Neuron (in vitro differentiated cells): ENCODE results near the gene FGFR2.

ENCODE experiments used
- H2AFZ ChIP-seq: one replicate; pipeline ENCODE4 v1.6.1; 2013; ENCODE audit warnings: low read depth, mild to moderate bottlenecking, inconsistent platforms, low read length, moderate library complexity
- H3K27me3 ChIP-seq: one replicate; pipeline ENCODE4 v1.6.1; 2013; ENCODE audit warnings: low read length; ENCODE audit not compliant: insufficient read depth
- H3K36me3 ChIP-seq: one replicate; pipeline ENCODE4 v1.6.1; 2013; ENCODE audit warnings: low read length; ENCODE audit not compliant: insufficient read depth
- H3K4me1 ChIP-seq: one replicate; pipeline ENCODE4 v1.6.1; 2013; ENCODE audit warnings: low read length; ENCODE audit not compliant: insufficient read depth
- H3K4me3 ChIP-seq: 2 replicates; pipeline ENCODE4 v1.5.1; 2013; ENCODE audit warnings: mild to moderate bottlenecking, low read length, moderate library complexity
- H3K9me3 ChIP-seq: one replicate; pipeline ENCODE4 v1.6.1; 2013; ENCODE audit warnings: low read length

Gene FGFR2

DNA sequence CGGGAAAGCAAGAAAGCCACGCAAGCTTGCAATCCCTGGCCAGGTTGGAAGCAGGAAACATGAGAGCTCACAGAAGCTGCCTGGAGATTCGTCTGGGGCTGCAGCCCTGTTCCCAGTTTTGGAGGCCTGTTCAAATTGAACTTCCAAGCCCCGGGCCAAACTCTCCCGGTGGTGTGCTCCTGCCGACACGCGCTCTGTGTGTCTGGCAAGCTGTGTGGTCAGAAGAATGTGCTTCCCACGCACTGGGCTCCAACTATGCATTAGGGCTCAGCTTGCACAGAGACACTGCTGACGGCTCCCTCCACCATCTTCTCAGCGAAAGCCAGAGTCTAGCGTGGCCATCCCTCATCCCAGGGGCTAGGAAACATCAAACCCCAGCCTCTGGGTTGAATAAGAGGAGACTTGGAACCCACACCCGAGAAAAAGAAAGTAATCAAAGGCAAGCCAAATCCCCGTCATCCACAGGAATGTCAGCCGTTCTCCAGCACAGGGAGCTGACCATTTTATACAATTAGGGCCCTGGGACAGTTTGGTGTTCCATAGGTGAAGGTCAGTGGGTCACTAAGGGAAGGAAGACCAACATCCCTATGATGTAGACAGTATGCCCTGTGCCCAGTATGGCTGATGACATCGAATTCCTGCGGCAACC, 107.2 kb downstream of the FGFR2 start:
- no peak overlapping the region for H2AFZ ChIP-seq
- no peak overlapping the region for H3K4me3 ChIP-seq
- H3K4me1 ChIP-seq: no peaks in the 10 kb centered on the region
- peaks cover 2% of the 10 kb centered on the region for H3K9me3 ChIP-seq
- no peaks in the 10 kb centered on the region for H3K27me3 ChIP-seq
- peaks cover 62% of the 10 kb centered on the region for H3K36me3 ChIP-seq

DNA sequence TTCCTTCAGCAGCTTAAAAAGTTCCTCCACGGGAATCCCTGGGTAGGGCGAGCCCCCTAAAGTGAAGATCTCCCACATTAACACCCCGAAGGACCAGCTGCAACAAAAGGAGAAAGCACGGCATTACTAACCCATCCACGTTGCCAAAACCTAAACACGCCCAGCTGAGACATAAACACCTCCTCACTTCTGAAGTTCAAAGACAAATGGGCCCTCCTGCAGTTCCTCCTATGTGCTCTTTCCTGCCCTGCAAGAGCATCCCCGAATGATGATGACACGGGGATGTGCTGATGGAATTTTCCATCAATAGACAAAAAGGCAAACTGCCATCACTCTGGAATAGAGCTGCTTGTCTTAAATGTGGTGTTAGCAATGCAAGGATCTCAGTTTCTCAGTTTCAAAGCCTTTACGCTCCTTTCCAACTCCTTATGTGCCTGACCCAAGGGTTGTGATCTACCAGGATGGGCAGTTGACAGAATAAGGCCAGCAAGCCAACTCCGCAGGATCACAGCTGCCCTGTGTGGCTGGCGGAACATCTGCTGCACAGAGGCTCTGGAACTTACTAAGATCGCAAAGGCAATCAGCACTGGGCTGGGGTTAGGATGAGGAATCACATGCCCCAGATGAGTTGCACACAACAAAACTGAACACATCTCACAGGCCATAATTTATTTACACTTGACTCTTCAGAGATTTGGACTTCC, 112.7 kb downstream of the FGFR2 start:
- Histone ChIP-seq H3K4me3 (no peak overlapping the region), H3K36me3 (peaks cover 64% of the 10 kb centered on the region), H3K9me3 (no peaks in the 10 kb centered on the region), H2AFZ (no peak overlapping the region), H3K27me3 (no peaks in the 10 kb centered on the region), H3K4me1 (no peaks in the 10 kb centered on the region)

DNA sequence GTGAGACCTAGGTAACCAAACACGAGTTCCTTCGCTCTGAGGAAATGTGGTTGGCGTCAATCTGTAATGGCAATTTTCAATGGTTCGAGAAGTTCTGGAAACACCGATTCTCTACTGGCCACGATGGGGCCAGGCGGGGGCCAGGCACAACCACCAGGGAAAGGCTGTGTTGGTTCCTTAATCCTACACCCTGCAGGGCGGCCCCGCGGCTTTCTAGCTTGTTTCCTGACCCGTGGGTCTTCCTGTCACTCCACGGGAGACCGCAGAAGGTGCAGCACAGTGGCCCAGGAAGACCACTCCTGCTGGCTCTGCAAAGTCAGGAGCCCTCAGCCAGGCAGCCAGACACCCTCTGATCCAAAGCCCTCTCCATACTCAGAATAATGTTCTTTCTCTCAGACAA, 113.4 kb downstream of the FGFR2 start:
- peaks cover 70% of the 10 kb centered on the region for H3K36me3 ChIP-seq
- H3K27me3 ChIP-seq: no peaks in the 10 kb centered on the region
- H3K4me1 ChIP-seq: no peaks in the 10 kb centered on the region
- no peak overlapping the region for H3K4me3 ChIP-seq
- no peaks in the 10 kb centered on the region for H3K9me3 ChIP-seq
- no peak overlapping the region for H2AFZ ChIP-seq

DNA sequence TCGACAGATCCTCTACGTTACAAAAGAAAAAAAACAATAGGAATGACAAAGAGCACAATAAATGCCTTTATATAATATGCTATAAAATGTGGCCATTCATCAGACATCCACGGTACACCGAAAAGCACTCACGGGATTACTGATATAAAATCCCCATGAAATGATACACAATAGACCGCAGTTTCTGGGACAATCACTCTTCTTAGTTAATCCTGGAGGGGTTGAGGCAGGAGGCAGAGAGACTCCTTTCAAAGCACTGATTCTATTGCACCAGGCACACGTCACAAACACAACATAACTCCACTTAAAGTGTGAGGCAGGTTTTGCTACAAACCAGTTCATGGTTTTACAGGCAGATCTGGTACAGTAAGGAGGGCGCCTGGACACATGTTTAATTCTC, 113.8 kb downstream of the FGFR2 start:
- H3K4me3 ChIP-seq: no peak overlapping the region
- H3K4me1 ChIP-seq: no peaks in the 10 kb centered on the region
- no peaks in the 10 kb centered on the region for H3K9me3 ChIP-seq
- no peak overlapping the region for H2AFZ ChIP-seq
- peaks cover 71% of the 10 kb centered on the region for H3K36me3 ChIP-seq
- H3K27me3 ChIP-seq: no peaks in the 10 kb centered on the region

DNA sequence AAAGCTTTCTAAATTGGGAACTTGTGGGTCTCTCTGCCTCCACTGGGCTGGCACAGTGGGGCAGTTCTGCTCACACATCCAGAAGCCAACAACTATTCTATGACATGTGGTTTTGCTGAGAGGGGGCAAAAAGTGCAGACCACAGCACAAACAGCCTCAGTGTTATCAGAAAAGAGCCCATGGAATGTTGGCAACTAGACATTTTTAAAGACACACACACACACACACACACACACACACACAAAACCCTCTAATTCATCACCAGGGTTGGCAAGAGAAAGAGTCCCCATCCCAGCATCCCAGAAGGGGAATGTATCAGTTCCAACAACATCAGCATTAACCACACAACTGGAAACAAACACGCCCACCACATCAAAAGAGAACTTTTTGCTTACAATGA, 117.1 kb downstream of the FGFR2 start:
- Histone ChIP-seq H3K4me3 (no peak overlapping the region), H3K4me1 (no peaks in the 10 kb centered on the region), H3K36me3 (peaks cover 74% of the 10 kb centered on the region)

DNA sequence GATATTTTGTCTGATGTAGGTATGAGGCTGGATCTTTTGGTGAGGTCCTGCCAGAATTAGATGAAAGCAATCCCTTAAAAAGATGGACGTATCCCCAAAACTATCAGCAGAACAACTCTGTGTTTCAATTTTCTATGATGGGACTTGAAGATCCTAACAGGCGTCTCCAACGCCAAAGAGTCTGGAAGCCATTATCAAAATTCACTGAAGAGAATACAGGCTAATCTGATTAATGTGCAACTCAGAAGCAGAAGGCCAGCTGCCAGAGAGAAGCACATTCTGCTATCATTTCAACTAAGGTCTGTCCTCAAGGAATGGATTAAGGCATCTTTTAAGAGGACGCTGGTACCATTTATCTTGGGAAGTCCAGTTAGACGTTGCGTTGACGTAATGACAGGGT, 119.7 kb downstream of the FGFR2 start:
- Histone ChIP-seq H3K4me3 (no peak overlapping the region), H3K36me3 (peaks cover 49% of the 10 kb centered on the region), H2AFZ (no peak overlapping the region), H3K9me3 (no peaks in the 10 kb centered on the region), H3K27me3 (no peaks in the 10 kb centered on the region), H3K4me1 (no peaks in the 10 kb centered on the region)

More for the DNA sequence above, 117.1 kb downstream of the FGFR2 start:
- H2AFZ ChIP-seq: no peak overlapping the region
- no peaks in the 10 kb centered on the region for H3K27me3 ChIP-seq
- H3K9me3 ChIP-seq: no peaks in the 10 kb centered on the region

DNA sequence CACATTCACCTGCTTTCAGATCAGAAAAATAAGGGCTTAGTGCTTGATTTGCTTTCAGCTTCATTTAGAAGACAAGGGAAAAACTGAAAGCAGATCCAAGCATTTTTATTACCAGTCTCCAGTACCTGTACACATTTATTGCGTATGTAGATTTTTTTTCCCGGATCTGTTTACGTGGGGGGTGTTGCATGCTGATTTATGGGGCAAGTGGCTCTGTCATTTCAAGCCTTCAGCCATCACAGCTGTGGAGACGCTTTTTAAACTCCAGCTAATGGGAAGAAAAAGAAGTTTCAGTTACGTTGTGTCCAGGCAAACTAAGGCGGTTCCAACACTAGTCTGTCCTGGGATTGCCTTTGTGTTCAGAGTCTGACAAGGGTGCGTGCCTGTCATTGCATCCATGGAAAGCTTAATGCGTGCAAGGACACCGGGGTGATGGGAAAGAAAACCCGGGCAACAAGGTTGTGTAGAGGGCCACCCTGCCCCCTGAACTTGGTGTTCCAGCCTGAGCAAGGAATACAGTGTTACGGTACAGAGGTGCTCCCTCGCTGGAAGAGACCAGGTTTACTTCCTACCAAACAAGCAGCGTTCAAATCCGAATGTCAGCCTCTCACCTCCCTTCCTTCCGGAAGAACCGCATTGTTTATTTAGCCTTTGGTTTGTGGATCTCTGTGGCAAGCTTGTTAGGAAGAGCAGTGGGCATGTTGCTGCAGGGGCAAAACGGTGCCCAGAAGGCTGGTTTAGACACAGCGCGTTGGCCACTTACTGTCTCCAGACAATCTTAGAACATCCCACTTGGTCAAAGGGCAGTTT, 128.2 kb downstream of the FGFR2 start:
- peaks cover 3% of the 10 kb centered on the region for H3K27me3 ChIP-seq
- H3K4me3 ChIP-seq: no peak overlapping the region

DNA sequence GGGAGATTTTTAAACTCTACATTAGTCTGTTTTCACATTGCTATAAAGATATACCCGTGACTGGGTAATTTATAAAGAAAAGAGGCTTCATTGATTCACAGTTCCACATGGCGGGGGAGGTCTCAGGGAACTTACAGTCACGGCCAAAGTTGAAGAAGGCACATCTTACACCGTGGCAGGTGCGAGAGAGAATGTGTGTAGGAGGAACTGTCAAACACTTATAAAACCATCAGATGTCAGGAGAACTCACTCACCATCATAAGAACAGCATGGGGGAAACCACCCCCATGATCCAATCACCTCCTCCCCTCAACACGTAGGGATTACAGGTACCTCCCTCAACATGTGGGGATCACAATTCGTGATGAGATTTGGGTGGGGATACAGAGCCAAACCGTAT, 129.5 kb downstream of the FGFR2 start:
- H3K27me3 ChIP-seq: peaks cover 3% of the 10 kb centered on the region
- no peaks in the 10 kb centered on the region for H3K4me1 ChIP-seq
- H3K9me3 ChIP-seq: no peaks in the 10 kb centered on the region
- no peak overlapping the region for H3K4me3 ChIP-seq
- no peak overlapping the region for H2AFZ ChIP-seq
- H3K36me3 ChIP-seq: no peaks in the 10 kb centered on the region

More for the DNA sequence above, 128.2 kb downstream of the FGFR2 start:
- Histone ChIP-seq H3K9me3 (no peaks in the 10 kb centered on the region), H3K36me3 (no peaks in the 10 kb centered on the region), H2AFZ (no peak overlapping the region), H3K4me1 (no peaks in the 10 kb centered on the region)

DNA sequence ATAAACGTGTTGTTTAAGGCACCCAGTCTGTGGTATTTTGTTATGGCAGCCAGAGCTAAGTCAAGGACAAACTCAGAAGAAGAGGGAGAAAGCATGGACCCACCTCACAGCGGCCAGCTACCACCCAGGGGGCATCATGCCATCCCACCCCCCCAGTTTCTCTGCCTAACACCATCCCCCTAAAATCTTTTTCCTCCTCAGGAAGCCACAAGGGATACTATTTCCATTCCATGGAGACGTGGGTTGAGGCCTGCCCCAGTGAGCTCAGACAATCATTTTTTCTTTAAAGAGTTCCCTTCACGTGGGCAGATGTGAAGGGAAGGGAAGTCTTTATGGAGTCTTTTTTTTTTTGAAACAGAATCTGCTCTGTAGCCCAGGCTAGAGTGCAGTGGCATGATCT, 131.8 kb downstream of the FGFR2 start:
- H3K27me3 ChIP-seq: peaks cover 3% of the 10 kb centered on the region
- no peaks in the 10 kb centered on the region for H3K9me3 ChIP-seq
- no peak overlapping the region for H3K4me3 ChIP-seq
- no peak overlapping the region for H2AFZ ChIP-seq
- no peaks in the 10 kb centered on the region for H3K4me1 ChIP-seq
- H3K36me3 ChIP-seq: no peaks in the 10 kb centered on the region

DNA sequence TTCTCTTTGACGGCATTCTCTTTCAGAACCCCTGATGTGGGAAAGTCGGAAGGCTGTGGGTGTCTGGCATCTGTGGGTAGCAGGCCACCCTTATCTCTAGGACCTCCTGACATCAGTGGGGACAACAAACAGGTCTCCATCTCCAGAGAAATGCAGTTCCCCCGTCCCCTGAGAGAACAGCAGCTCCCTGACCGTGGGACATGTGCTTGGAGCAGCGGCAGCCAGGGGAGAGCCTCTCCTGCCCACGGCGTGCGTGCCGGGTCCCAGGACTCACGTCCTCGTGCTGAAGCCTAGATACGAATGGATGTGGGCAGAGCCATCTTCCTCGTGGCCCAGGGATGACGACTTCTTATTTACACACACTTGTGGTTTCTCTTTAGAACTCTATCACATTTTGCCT, 133.0 kb downstream of the FGFR2 start:
- Histone ChIP-seq H3K27me3 (peaks cover 3% of the 10 kb centered on the region), H3K9me3 (no peaks in the 10 kb centered on the region), H3K4me1 (no peaks in the 10 kb centered on the region), H3K36me3 (no peaks in the 10 kb centered on the region), H3K4me3 (no peak overlapping the region), H2AFZ (no peak overlapping the region)

DNA sequence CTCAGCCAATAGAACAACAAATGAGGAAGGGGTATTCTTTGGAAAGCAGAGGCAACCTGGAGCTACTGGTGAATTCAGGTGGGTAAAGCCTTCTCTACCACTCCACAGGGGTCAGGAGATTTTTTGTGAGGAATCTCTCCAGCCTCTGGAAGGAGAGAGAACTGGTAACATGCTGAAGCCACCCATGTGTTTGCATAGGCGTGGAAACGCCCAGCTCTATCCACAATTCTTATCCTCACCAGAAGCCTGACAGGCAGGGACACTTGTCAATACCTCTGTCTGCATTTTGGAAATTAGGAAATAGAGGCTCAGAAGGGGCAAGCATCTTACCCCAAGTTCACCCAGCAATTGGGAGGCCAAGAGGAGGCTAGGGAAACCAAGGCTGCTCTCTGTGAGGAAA, 133.7 kb downstream of the FGFR2 start:
- Histone ChIP-seq H3K9me3 (no peaks in the 10 kb centered on the region), H3K36me3 (no peaks in the 10 kb centered on the region), H3K4me1 (no peaks in the 10 kb centered on the region), H3K27me3 (peaks cover 3% of the 10 kb centered on the region), H3K4me3 (no peak overlapping the region), H2AFZ (no peak overlapping the region)

DNA sequence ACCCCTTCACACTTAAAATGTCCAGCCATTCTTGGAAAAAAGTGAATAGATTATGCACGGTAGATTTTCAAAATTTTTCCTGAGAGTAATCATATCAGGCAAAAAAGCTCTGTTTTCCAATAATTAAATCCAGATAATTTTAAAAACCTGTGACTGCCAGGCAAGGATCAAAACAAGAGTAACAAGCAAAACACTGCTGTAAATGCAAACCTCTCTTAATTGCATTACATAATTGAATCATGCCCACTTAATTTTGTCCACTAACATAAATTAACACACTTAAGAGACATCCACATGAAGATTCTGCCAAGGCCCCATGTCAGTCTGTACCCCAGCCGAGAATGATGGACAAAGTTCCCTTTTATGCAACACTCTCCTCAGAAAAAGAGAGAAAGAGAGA, 135.3 kb downstream of the FGFR2 start:
- Histone ChIP-seq H3K9me3 (no peaks in the 10 kb centered on the region), H3K27me3 (peaks cover 4% of the 10 kb centered on the region), H2AFZ (no peak overlapping the region), H3K36me3 (no peaks in the 10 kb centered on the region), H3K4me1 (no peaks in the 10 kb centered on the region), H3K4me3 (no peak overlapping the region)

DNA sequence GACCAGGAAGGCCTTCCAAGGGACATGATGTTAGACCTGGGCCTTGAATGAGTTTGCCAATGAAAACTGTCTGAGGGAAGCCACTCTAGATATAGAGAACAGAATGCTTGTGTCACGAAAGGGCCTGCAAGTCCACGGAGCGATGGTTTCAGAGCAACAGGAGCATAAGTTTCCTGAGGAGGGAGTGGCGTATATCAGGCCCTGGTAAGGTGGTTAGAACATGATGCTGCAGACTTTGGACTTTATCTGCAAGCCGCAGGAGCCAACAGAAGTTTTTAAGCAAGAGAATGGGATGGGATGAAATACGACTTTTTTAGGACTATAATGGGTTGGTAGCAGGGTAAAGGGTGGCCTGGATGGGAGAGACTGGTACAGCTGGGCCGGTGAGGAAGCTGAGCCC, 136.0 kb downstream of the FGFR2 start:
- Histone ChIP-seq H3K4me3 (no peak overlapping the region), H3K36me3 (no peaks in the 10 kb centered on the region), H3K4me1 (no peaks in the 10 kb centered on the region), H2AFZ (no peak overlapping the region), H3K9me3 (no peaks in the 10 kb centered on the region), H3K27me3 (peaks cover 4% of the 10 kb centered on the region)
